IMR-90 (cell line): ENCODE data around the gene ATP1A2. TPM values are rescaled to one million over a fixed set of nuclear protein-coding genes. Genes with fewer than 3 reads are reported as not detected.

ENCODE experiments used
- ATAC-seq: fragments of 200-7000 bp; cut with Tn5 transposase; 2 replicates; pipeline ENCODE4 v1.9.1; 2020; ENCODE audit warnings: low read depth, mild to moderate bottlenecking, moderate library complexity
- BruUV-seq: library from RNA; stranded (reverse); fragments of 400-500 nt; replicated peaks from 2 replicates; lab custom pipeline; 2021; lab: Mats Ljungman, UMichigan
- CTCF ChIA-PET: fragments of 300-600 bp; formaldehyde crosslinking; extraction: SDS; loops from one replicate; lab custom pipeline; 2021; ENCODE audit warnings: antibody characterized with exemption; lab: Yijun Ruan, JAX
- POLR2A ChIA-PET: fragments of 300-600 bp; sonication (Branson Sonifier 250); formaldehyde crosslinking; loops from one replicate; lab custom pipeline; 2022; ENCODE audit warnings: antibody characterized with exemption; ENCODE audit not compliant: unreplicated experiment; lab: Charles Lee
- DNase-seq: peaks from one replicate; pipeline ENCODE4 v3.0.0; 2013
- H2AFZ ChIP-seq: replicated peaks from 2 replicates; pipeline ENCODE3; 2013; ENCODE audit warnings: low read length, mild to moderate bottlenecking; ENCODE audit not compliant: poor library complexity
- H2AK5ac ChIP-seq: 2 replicates; pipeline ENCODE4 v1.6.1; 2013; ENCODE audit warnings: low read depth, low read length, inconsistent platforms
- H2AK9ac ChIP-seq: replicated peaks from 2 replicates; pipeline ENCODE3; 2013; ENCODE audit warnings: mild to moderate bottlenecking, low read depth, low read length, moderate library complexity; ENCODE audit not compliant: poor library complexity
- H2BK120ac ChIP-seq: 2 replicates; pipeline ENCODE4 v1.6.1; 2013; ENCODE audit warnings: low read depth, low read length, inconsistent platforms
- H2BK15ac ChIP-seq: 3 replicates; pipeline ENCODE4 v1.6.1; 2013; ENCODE audit warnings: low read depth, low read length, inconsistent platforms
- H2BK20ac ChIP-seq: 2 replicates; pipeline ENCODE4 v1.6.1; 2013; ENCODE audit warnings: low read depth, mild to moderate bottlenecking, inconsistent platforms, low read length, moderate library complexity
- H2BK5ac ChIP-seq: 2 replicates; pipeline ENCODE4 v1.6.1; 2013; ENCODE audit warnings: mild to moderate bottlenecking, low read depth, low read length, inconsistent platforms; ENCODE audit not compliant: poor library complexity, severe bottlenecking
- H3K14ac ChIP-seq: replicated peaks from 2 replicates; pipeline ENCODE4 v1.6.1; 2013; ENCODE audit warnings: low read depth, low read length, inconsistent platforms
- H3K18ac ChIP-seq: 2 replicates; pipeline ENCODE4 v1.6.1; 2013; ENCODE audit warnings: low read depth, low read length, control low read depth
- H3K23ac ChIP-seq: 2 replicates; pipeline ENCODE4 v1.6.1; 2013; ENCODE audit warnings: low read depth, low read length, inconsistent platforms
- H3K27ac ChIP-seq: 2 replicates; pipeline ENCODE4 v1.5.1; 2013; ENCODE audit warnings: mild to moderate bottlenecking, control low read depth, low read length; ENCODE audit not compliant: insufficient read depth
- H3K27me3 ChIP-seq: 2 replicates; pipeline ENCODE4 v1.6.1; 2013; ENCODE audit warnings: low read length; ENCODE audit not compliant: control insufficient read depth, insufficient read depth
- H3K36me3 ChIP-seq: 2 replicates; pipeline ENCODE4 v1.6.1; 2013; ENCODE audit warnings: low read length, mixed read lengths; ENCODE audit not compliant: control insufficient read depth, insufficient read depth
- H3K4ac ChIP-seq: 2 replicates; pipeline ENCODE4 v1.6.1; 2013; ENCODE audit warnings: low read depth, low read length, inconsistent platforms
- H3K4me1 ChIP-seq: 2 replicates; pipeline ENCODE4 v1.6.1; 2013; ENCODE audit warnings: low read length, mixed read lengths; ENCODE audit not compliant: control insufficient read depth, insufficient read depth
- H3K4me2 ChIP-seq: 2 replicates; pipeline ENCODE4 v1.6.1; 2013; ENCODE audit warnings: low read depth, mild to moderate bottlenecking, control low read depth, low read length, moderate library complexity
- H3K4me3 ChIP-seq: 2 replicates; pipeline ENCODE4 v1.5.1; 2013; ENCODE audit warnings: low read depth, mild to moderate bottlenecking, control low read depth, low read length, moderate library complexity; ENCODE audit not compliant: insufficient read depth
- H3K56ac ChIP-seq: 2 replicates; pipeline ENCODE4 v1.6.1; 2013; ENCODE audit warnings: low read length, inconsistent platforms; ENCODE audit not compliant: insufficient read depth; ENCODE audit errors: extremely low read depth
- H3K79me1 ChIP-seq, 2 experiments: 2 replicates each; pipeline ENCODE4 v1.6.1; 2013; ENCODE audit warnings: low read length in 2 of 2, inconsistent platforms in 1 of 2, low read depth in 1 of 2
- H3K9ac ChIP-seq: 2 replicates; pipeline ENCODE4 v1.6.1; 2013; ENCODE audit warnings: low read depth, low read length, control low read depth
- H3K9me1 ChIP-seq: 2 replicates; pipeline ENCODE4 v1.6.1; 2013; ENCODE audit warnings: low read length, inconsistent platforms; ENCODE audit not compliant: insufficient read depth
- H3K9me3 ChIP-seq: 2 replicates; pipeline ENCODE4 v1.6.1; 2013; ENCODE audit warnings: low read length; ENCODE audit not compliant: control insufficient read depth, insufficient read depth
- H4K20me1 ChIP-seq: 2 replicates; pipeline ENCODE4 v1.6.1; 2013; ENCODE audit warnings: low read length, inconsistent platforms; ENCODE audit not compliant: insufficient read depth
- H4K5ac ChIP-seq: 2 replicates; pipeline ENCODE4 v1.6.1; 2013; ENCODE audit warnings: mild to moderate bottlenecking, low read depth, low read length, control low read depth
- H4K8ac ChIP-seq, 2 experiments: 2 replicates each; pipeline ENCODE4 v1.6.1; 2013; ENCODE audit warnings: low read depth in 2 of 2, low read length in 2 of 2, control low read depth in 1 of 2, inconsistent platforms in 1 of 2
- H4K91ac ChIP-seq: 2 replicates; pipeline ENCODE4 v1.6.1; 2013; ENCODE audit warnings: low read depth, low read length, inconsistent platforms; ENCODE audit not compliant: insufficient read depth
- BHLHE40 ChIP-seq: fragments of 150-350 bp; IDR thresholded peaks from 2 replicates; pipeline ENCODE4 v1.6.1; 2016; ENCODE audit warnings: mild to moderate bottlenecking, low read depth, low read length
- FOS ChIP-seq: fragments of 150-350 bp; IDR thresholded peaks from 2 replicates; pipeline ENCODE4 v1.6.1; 2016; ENCODE audit warnings: low read depth, low read length
- MAFK ChIP-seq: IDR thresholded peaks from 2 replicates; pipeline ENCODE4 v1.6.1; 2012; ENCODE audit warnings: low read depth, low read length, improper control_type of control experiment
- POLR2A ChIP-seq: IDR thresholded peaks from 2 replicates; pipeline ENCODE4 v1.6.1; 2012; ENCODE audit warnings: mild to moderate bottlenecking, low read depth, low read length
- RAD21 ChIP-seq: IDR thresholded peaks from 2 replicates; pipeline ENCODE4 v1.6.1; 2012; ENCODE audit warnings: low read length, improper control_type of control experiment
- RFX5 ChIP-seq: IDR thresholded peaks from 2 replicates; pipeline ENCODE4 v1.8.0; 2012; ENCODE audit warnings: low read depth, mild to moderate bottlenecking, low read length, moderate library complexity
- SMC3 ChIP-seq: fragments of 150-350 bp; IDR thresholded peaks from 2 replicates; pipeline ENCODE4 v1.6.1; 2016; ENCODE audit warnings: low read depth, mild to moderate bottlenecking, antibody characterized with exemption, low read length, moderate library complexity
- WGBS, 2 experiments: methylation state at CpG; one replicate each; pipeline versions ENCODE4 v1.1.5 to v1.1.7; 2013; ENCODE audit warnings: missing lambda C conversion rate in 2 of 2; ENCODE audit not compliant: insufficient read length in 1 of 2; ENCODE audit errors: extremely low coverage in 2 of 2; 5-methylcytosine and 5-hydroxymethylcytosine counted together
- dilution Hi-C: fragments of 300-500 bp; cut with HindIII; formaldehyde crosslinking; loops from one replicate; pipeline ENCODE4 v1.14.3; 2018; ENCODE audit warnings: low sequenced_read_pairs; ENCODE audit not compliant: unreplicated experiment
- in situ Hi-C: fragments of 300-500 bp; cut with MboI; formaldehyde crosslinking; loops from 3 replicates; pipeline ENCODE4 v1.14.3; 2019; ENCODE audit warnings: low sequenced_read_pairs, inconsistent platforms, mixed read lengths
- intact Hi-C: fragments of 100-400 bp; cut with micrococcal nuclease; formaldehyde crosslinking; loops from 2 replicates; pipeline ENCODE4 v1.10.0; 2022
- polyA plus RNA-seq, 3 experiments: library from polyadenylated mRNA; depleted of rRNA; stranded (reverse); fragments of >200 nt; gene quantifications; 2 replicates each; pipeline ENCODE4 v1.2.3, GENCODE V29; 2012; ENCODE audit warnings: low replicate concordance in 1 of 3
- total RNA-seq: library from RNA; depleted of rRNA; stranded (reverse); fragments of >200 nt; gene quantifications from 2 replicates; pipeline ENCODE4 v1.2.3, GENCODE V29; 2012
- TF ChIP-seq, protein P1 (sequence below): fragments of 150-350 bp; IDR thresholded peaks from 2 replicates; pipeline ENCODE4 v1.6.1; 2017; ENCODE audit warnings: mild to moderate bottlenecking, antibody characterized with exemption, low read length, low read depth

The ATP1A2 gene
- total and polyA plus RNA-seq, 2 of the 4 experiments (the other 2 are of a cell fraction): under 0.01 to 0.15 TPM

DNA sequence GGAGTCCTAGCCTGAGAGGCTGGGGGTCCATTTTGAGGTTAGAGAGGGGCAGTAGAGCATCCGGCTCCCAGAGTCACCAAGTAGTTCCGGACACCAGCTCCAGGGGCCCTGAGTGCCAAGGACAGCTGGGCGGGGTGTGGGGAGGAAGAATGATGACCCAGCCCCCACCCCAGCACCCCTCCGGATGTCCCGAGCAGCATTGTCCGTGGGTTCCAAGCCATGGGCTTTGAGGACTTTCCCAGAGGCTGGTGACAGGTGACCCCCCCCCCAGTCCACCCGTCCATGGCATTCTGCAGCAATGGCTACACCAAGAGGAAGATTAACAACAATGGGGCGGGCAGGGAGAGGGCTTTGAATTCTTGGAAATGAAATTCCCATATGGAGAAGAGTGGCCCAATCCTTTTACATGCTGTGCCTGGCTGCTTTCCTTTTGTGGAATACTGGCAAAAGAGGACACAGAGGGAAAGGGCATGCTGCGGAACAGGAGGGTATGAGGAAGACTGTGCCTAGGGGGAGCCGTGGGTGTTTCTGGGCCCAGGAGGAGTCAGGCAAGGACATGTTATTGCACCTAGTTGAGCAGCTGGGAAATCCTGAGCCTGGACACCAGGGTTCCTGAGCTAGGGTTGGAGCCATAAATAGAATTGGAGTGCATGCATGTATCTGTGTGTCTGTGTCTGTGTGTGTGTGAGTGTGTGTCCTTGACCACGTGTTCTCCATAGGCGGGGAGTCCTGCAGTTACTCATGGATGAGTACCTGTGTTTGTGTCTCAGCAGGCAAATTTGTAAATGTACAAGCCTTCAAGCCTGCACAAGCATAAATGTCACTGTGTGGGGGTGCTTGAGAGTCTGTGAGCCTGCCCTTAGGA is 956 bp downstream of the ATP1A2 start:
- POLR2A ChIA-PET: no interaction called here
- peak; percentile 44 for DNase-seq

More for the DNA sequence above, 956 bp downstream of the ATP1A2 start:
- BruUV-seq: no TSS peak
- Histone ChIP-seq H4K5ac (no peak overlapping the region; the same call in 1 of the 2 replicates), H3K14ac (no peak overlapping the region), H2BK5ac (no peak overlapping the region), H4K20me1 (no peaks in the 10 kb centered on the region), H3K27me3 (peaks cover 46% of the 10 kb centered on the region), H2BK120ac (no peak overlapping the region), H3K27ac (no peak overlapping the region), H3K9ac (no peak overlapping the region), H2AFZ (no peak overlapping the region), H2AK9ac (no peak overlapping the region), H3K9me3 (no peaks in the 10 kb centered on the region), H3K56ac (no peak overlapping the region), H3K36me3 (no peaks in the 10 kb centered on the region), H3K9me1 (no peaks in the 10 kb centered on the region; the same call in 1 of the 2 replicates), H2BK15ac (no peak overlapping the region), H3K4ac (no peak overlapping the region), H4K91ac (peak overlapping the region; percentile 38; the same call in 1 of the 2 replicates), H3K23ac (no peak overlapping the region), H3K4me3 (no peak overlapping the region), H2AK5ac (no peak overlapping the region), H3K4me2 (no peak overlapping the region; the same call in 1 of the 2 replicates), H3K18ac (no peak overlapping the region; the same call in 1 of the 2 replicates), H3K4me1 (peaks cover 15% of the 10 kb centered on the region; the same call in 1 of the 2 replicates), H4K8ac (no peak overlapping the region), H2BK20ac (no peak overlapping the region), H3K79me1 (no peaks in the 10 kb centered on the region)
- TF ChIP-seq RAD21 (no peak), MAFK (no peak), POLR2A (no peak), SMC3 (no peak), BHLHE40 (no peak), RFX5 (no peak), FOS (no peak)
- TF ChIP-seq, protein P1, sequence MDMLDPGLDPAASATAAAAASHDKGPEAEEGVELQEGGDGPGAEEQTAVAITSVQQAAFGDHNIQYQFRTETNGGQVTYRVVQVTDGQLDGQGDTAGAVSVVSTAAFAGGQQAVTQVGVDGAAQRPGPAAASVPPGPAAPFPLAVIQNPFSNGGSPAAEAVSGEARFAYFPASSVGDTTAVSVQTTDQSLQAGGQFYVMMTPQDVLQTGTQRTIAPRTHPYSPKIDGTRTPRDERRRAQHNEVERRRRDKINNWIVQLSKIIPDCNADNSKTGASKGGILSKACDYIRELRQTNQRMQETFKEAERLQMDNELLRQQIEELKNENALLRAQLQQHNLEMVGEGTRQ: peak; percentile 51; the same call in 1 of the 2 replicates
- dilution Hi-C loops: no loop called here
- WGBS, 2 experiments: 83% methylated on average over 1 of the region's 12 CpGs; no CpG with 5 or more reads in 1 of the 2 experiments
- in situ Hi-C loops: no loop called here
- CTCF ChIA-PET: interaction anchor here (0.8 kb wide), 1 partner anchor 15 kb away, joined by 3 read pairs; no protein-coding TSS in a partner anchor
- intact Hi-C loops: no loop called here
- no peak for ATAC-seq
